ENCODE measurements around the gene NDUFS6.
"Not testable (repeated sequence)": the region's sequence is repeated elsewhere in the genome, so short reads cannot be mapped to it uniquely, and the experiment has no call there.

NDUFS6 gene

GRCh38 chr5:1835431-1835830 is 34.2 kb downstream of the NDUFS6 start:
- no peak for DNase-seq

- no peak for DNase-seq
Measured at GRCh38 chr5:1836176-1836890, 35.1 kb downstream of the NDUFS6 start.

- DNase-seq, result no peak
Measured at GRCh38 chr5:1836891-1837880, 36.0 kb downstream of the NDUFS6 start.

GRCh38 chr5:1838013-1838412 is 36.8 kb downstream of the NDUFS6 start:
- no peak for DNase-seq

- no peak for DNase-seq
Measured at GRCh38 chr5:1840071-1840547, 38.9 kb downstream of the NDUFS6 start.

GRCh38 chr5:1840741-1841521 is 39.7 kb downstream of the NDUFS6 start:
- DNase-seq, result no peak

GRCh38 chr5:1842004-1842819 is 41.0 kb downstream of the NDUFS6 start:
- DNase-seq, result no peak

GRCh38 chr5:1843761-1844160 is 42.6 kb downstream of the NDUFS6 start:
- not testable (repeated sequence) for DNase-seq

- no peak for DNase-seq
Measured at GRCh38 chr5:1844708-1845436, 43.7 kb downstream of the NDUFS6 start.

- no peak for DNase-seq
Measured at GRCh38 chr5:1845696-1846095, 44.5 kb downstream of the NDUFS6 start.

- DNase-seq, result no peak
Measured at GRCh38 chr5:1846583-1846982, 45.4 kb downstream of the NDUFS6 start.

- no peak for DNase-seq
Measured at GRCh38 chr5:1847056-1847455, 45.8 kb downstream of the NDUFS6 start.

- DNase-seq, result no peak
Measured at GRCh38 chr5:1847611-1848010, 46.4 kb downstream of the NDUFS6 start.

GRCh38 chr5:1850324-1851154 is 49.3 kb downstream of the NDUFS6 start:
- DNase-seq, result no peak

- DNase-seq, result no peak
Measured at GRCh38 chr5:1851290-1851934, 50.2 kb downstream of the NDUFS6 start.

- DNase-seq, result no peak
Measured at GRCh38 chr5:1852324-1852947, 51.2 kb downstream of the NDUFS6 start.

GRCh38 chr5:1853531-1853930 is 52.3 kb downstream of the NDUFS6 start:
- no peak for DNase-seq

GRCh38 chr5:1855075-1855474 is 53.9 kb downstream of the NDUFS6 start:
- DNase-seq, result no peak

- no peak for DNase-seq
Measured at GRCh38 chr5:1855596-1855995, 54.4 kb downstream of the NDUFS6 start.

Data from activated CD4-positive, CD25-positive, alpha-beta regulatory T cell (primary cell).